HUES6 (cell line): Measurements from ENCODE around the gene MDH1B.

Source experiments
- H3K27ac ChIP-seq: 2 replicates; pipeline ENCODE4 v1.7.0; 2013; ENCODE audit warnings: low read depth, mild to moderate bottlenecking, low read length, inconsistent platforms
- H3K27me3 ChIP-seq: 2 replicates; pipeline ENCODE4 v1.6.1; 2013; ENCODE audit warnings: low read length; ENCODE audit not compliant: control insufficient read depth, insufficient read depth
- H3K36me3 ChIP-seq: 2 replicates; pipeline ENCODE4 v1.6.1; 2013; ENCODE audit warnings: low read length; ENCODE audit not compliant: control insufficient read depth, insufficient read depth
- H3K4me1 ChIP-seq: 2 replicates; pipeline ENCODE4 v1.6.1; 2013; ENCODE audit warnings: low read length; ENCODE audit not compliant: control insufficient read depth, insufficient read depth
- H3K4me3 ChIP-seq: 2 replicates; pipeline ENCODE4 v1.5.1; 2013; ENCODE audit warnings: low read depth, low read length
- H3K9ac ChIP-seq: one replicate; pipeline ENCODE4 v1.6.1; 2013; ENCODE audit warnings: mild to moderate bottlenecking, low read length
- H3K9me3 ChIP-seq: 2 replicates; pipeline ENCODE4 v1.6.1; 2013; ENCODE audit warnings: low read depth, low read length; ENCODE audit not compliant: control insufficient read depth, insufficient read depth

Gene MDH1B

DNA sequence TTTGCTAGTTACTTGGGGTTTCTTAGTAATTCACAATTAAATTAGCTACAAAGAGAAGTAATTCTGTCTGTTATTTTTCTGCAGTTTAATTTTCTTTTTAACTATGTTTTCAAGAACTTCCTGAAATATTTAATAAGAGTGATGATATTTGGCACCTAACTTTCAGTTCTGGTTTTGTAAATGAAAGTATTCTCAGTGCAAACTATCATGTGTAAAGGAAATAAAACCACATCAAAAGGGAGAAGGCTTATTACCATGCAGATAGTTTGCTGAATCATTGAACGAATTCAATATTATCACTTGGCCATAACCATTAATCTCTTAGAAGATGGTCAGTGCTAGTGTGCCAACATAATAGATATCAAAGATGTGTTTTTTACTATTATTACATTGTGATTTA, 76.1 kb downstream of the MDH1B start:
- no peaks in the 10 kb centered on the region for H3K9me3 ChIP-seq
- H3K9ac ChIP-seq = no peak overlapping the region
- no peak overlapping the region for H3K4me3 ChIP-seq
- H3K27me3 ChIP-seq = no peaks in the 10 kb centered on the region
- H3K27ac ChIP-seq = no peak overlapping the region
- no peaks in the 10 kb centered on the region for H3K4me1 ChIP-seq
- no peaks in the 10 kb centered on the region for H3K36me3 ChIP-seq

DNA sequence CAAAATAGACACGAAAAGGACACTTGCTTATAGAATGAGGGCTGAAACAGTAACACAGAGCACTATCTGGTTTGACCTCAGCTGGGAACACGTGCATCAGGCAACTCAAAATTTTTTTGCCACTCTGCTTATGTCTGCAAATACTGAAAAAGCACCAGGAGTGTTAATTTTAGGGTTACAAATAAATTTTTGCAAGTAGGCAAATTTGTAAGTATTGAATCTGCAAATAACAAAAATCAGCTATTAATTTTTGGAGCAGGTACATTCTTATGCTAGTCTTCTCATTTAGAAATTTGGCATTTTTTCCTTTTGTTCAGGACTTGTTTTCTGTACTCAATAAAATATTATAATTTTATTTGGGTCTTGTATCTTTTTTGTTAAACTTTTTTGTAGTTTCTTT, 76.7 kb downstream of the MDH1B start:
- no peak overlapping the region for H3K9ac ChIP-seq
- H3K9me3 ChIP-seq = no peaks in the 10 kb centered on the region
- no peak overlapping the region for H3K27ac ChIP-seq
- H3K36me3 ChIP-seq = no peaks in the 10 kb centered on the region
- no peaks in the 10 kb centered on the region for H3K27me3 ChIP-seq
- no peaks in the 10 kb centered on the region for H3K4me1 ChIP-seq
- no peak overlapping the region for H3K4me3 ChIP-seq
